SU-DHL-6 (cell line): Measurements from ENCODE around the gene HSPA1A.

Experiments
- H2AFZ ChIP-seq: fragments of 200-600 bp; sonication (generic); 2 replicates; pipeline ENCODE4 v1.6.1; 2014; ENCODE audit warnings: low read depth, mild to moderate bottlenecking, moderate library complexity, mixed read lengths, antibody characterized with exemption, low read length; ENCODE audit not compliant: severe bottlenecking
- H3F3A ChIP-seq: fragments of 200-600 bp; shearing (Covaris generic); 2 replicates; pipeline ENCODE4 v1.6.0; 2016; ENCODE audit warnings: antibody characterized with exemption, mild to moderate bottlenecking; ENCODE audit not compliant: insufficient read depth
- H3K27ac ChIP-seq: fragments of 200-600 bp; sonication (generic); 2 replicates; pipeline ENCODE4 v1.5.1; 2016; ENCODE audit warnings: low read depth, mild to moderate bottlenecking, low read length, moderate library complexity, mixed read lengths
- H3K27me3 ChIP-seq: fragments of 200-600 bp; sonication (generic), shearing (Covaris generic); 2 replicates; pipeline ENCODE4 v1.6.0; 2014; ENCODE audit warnings: mild to moderate bottlenecking, low read length
- H3K36me3 ChIP-seq: fragments of 200-600 bp; sonication (generic); 2 replicates; pipeline ENCODE4 v1.6.1; 2014; ENCODE audit warnings: mild to moderate bottlenecking, low read length, mixed read lengths
- H3K4me2 ChIP-seq: fragments of 300-600, 200-600 bp; shearing (Covaris generic), sonication (generic); 2 replicates; pipeline ENCODE4 v1.6.0; 2014; ENCODE audit warnings: low read length, low read depth, mild to moderate bottlenecking; ENCODE audit not compliant: poor library complexity, severe bottlenecking
- H3K4me3 ChIP-seq: fragments of 200-600 bp; sonication (generic); 2 replicates; pipeline ENCODE4 v1.5.1; 2014; ENCODE audit warnings: antibody characterized with exemption, low read length, mild to moderate bottlenecking, mixed read lengths; ENCODE audit not compliant: insufficient read depth, poor library complexity, severe bottlenecking
- H3K79me2 ChIP-seq: fragments of 200-600 bp; sonication (generic); 2 replicates; pipeline ENCODE4 v1.6.1; 2014; ENCODE audit warnings: mild to moderate bottlenecking, low read length, moderate library complexity; ENCODE audit not compliant: insufficient read depth
- H3K9ac ChIP-seq: fragments of 200-600 bp; sonication (generic); 2 replicates; pipeline ENCODE4 v1.7.0; 2014; ENCODE audit warnings: mild to moderate bottlenecking, low read length
- H3K9me2 ChIP-seq: fragments of 200-600 bp; sonication (generic); replicated peaks from 2 replicates; pipeline ENCODE4 v1.6.1; 2014; ENCODE audit warnings: low read length; ENCODE audit not compliant: insufficient read depth
- H3K9me3 ChIP-seq: fragments of 200-600 bp; sonication (generic); 2 replicates; pipeline ENCODE4 v1.6.1; 2014; ENCODE audit warnings: low read length, mixed read lengths; ENCODE audit not compliant: insufficient read depth
- H4K20me1 ChIP-seq: fragments of 200-600 bp; sonication (generic); 2 replicates; pipeline ENCODE4 v1.6.1; 2014; ENCODE audit warnings: low read depth, mild to moderate bottlenecking, antibody characterized with exemption, low read length, moderate library complexity, mixed read lengths
- EZH2phosphoT487 ChIP-seq: fragments of 200-600 bp; sonication (generic), shearing (Covaris generic); conservative IDR thresholded peaks from 2 replicates; pipeline ENCODE4 v1.6.1; 2018; ENCODE audit warnings: mild to moderate bottlenecking, antibody characterized with exemption, low read length, moderate library complexity, mixed read lengths
- TF ChIP-seq, protein P1 (sequence below): fragments of 200-600 bp; sonication (generic); IDR thresholded peaks from one replicate; pipeline ENCODE4 v1.5.1; 2017; ENCODE audit warnings: antibody characterized with exemption, mild to moderate bottlenecking, low read length, moderate library complexity; ENCODE audit not compliant: insufficient read depth, poor library complexity, severe bottlenecking

The HSPA1A gene

DNA sequence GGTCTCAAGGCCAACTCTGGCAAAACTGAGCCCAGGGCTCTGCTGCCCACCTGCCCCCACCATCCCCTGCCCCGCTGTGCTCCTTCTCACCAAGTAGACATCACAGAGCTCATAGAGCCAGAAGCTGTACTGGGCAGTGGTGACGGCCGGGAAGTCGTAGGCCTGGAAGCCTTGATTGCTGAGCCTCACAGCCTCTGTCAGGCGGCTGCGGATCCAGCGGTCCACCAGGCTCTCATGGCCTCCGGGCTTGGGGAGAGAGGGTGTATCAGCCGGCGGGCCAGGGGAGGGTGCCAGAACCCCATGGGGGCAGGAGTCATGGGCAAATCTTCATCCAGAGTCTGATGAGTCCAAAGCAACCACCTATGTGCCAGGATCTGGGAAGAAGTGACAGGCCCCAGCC is 35.4 kb upstream of the HSPA1A start:
- H3K9me3 ChIP-seq: no peaks in the 10 kb centered on the region
- no peaks in the 10 kb centered on the region; the same call in 1 of the 2 replicates for H3F3A ChIP-seq
- no peaks in the 10 kb centered on the region for H4K20me1 ChIP-seq
- H2AFZ ChIP-seq: no peak overlapping the region
- peaks cover 4% of the 10 kb centered on the region; the same call in 1 of the 2 replicates for H3K36me3 ChIP-seq
- TF ChIP-seq EZH2phosphoT487: no peak
- TF ChIP-seq, protein P1, sequence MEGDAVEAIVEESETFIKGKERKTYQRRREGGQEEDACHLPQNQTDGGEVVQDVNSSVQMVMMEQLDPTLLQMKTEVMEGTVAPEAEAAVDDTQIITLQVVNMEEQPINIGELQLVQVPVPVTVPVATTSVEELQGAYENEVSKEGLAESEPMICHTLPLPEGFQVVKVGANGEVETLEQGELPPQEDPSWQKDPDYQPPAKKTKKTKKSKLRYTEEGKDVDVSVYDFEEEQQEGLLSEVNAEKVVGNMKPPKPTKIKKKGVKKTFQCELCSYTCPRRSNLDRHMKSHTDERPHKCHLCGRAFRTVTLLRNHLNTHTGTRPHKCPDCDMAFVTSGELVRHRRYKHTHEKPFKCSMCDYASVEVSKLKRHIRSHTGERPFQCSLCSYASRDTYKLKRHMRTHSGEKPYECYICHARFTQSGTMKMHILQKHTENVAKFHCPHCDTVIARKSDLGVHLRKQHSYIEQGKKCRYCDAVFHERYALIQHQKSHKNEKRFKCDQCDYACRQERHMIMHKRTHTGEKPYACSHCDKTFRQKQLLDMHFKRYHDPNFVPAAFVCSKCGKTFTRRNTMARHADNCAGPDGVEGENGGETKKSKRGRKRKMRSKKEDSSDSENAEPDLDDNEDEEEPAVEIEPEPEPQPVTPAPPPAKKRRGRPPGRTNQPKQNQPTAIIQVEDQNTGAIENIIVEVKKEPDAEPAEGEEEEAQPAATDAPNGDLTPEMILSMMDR: no peak
- H3K4me2 ChIP-seq: no peak overlapping the region
- no peak overlapping the region for H3K27ac ChIP-seq
- no peak overlapping the region for H3K4me3 ChIP-seq
- no peaks in the 10 kb centered on the region for H3K79me2 ChIP-seq
- no peaks in the 10 kb centered on the region for H3K9me2 ChIP-seq
- no peak overlapping the region for H3K9ac ChIP-seq
- no peaks in the 10 kb centered on the region for H3K27me3 ChIP-seq

DNA sequence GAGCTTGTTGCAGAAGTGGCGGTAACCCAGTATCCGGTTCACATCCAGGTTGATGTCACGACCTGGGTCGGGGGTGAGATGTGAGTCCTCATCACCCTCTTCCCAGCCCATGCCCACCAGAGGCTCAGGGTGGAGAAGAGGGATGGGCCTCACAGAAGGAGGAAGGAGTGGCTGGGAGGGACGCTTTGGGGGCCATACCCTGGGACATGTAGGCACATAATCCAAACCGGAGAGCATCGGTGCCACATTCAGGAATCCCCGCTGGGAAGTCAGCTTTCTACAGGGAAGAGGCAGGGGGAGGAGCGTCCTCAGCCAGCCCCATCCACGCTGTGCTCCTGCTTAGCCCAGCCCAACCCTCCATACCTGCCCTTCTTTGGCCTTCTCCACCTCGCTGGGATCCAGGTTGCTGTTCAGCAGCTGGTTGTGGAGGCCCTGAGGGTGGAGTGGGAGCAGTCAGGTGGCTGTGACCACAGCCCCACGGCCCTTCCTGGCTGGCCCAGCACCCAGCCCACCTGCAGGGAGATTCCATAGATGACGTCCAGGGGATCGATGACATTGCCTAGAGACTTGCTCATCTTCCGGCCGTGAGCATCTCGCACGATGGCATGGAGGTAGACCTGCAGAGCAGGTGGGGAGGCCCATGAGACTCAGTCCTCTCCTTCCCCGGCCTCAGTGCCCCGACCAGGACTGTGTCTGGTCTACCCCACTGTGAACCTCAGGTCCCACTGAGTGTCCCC is 34.7 kb upstream of the HSPA1A start:
- Histone ChIP-seq H3F3A (no peaks in the 10 kb centered on the region; the same call in 1 of the 2 replicates), H3K9me3 (no peaks in the 10 kb centered on the region), H3K9ac (no peak overlapping the region), H3K4me3 (no peak overlapping the region), H3K36me3 (peaks cover 4% of the 10 kb centered on the region; the same call in 1 of the 2 replicates), H3K27me3 (no peaks in the 10 kb centered on the region), H2AFZ (no peak overlapping the region), H4K20me1 (no peaks in the 10 kb centered on the region), H3K27ac (no peak overlapping the region), H3K79me2 (no peaks in the 10 kb centered on the region), H3K4me2 (no peak overlapping the region), H3K9me2 (no peaks in the 10 kb centered on the region)
- TF ChIP-seq, protein P1: no peak
- TF ChIP-seq EZH2phosphoT487: no peak

DNA sequence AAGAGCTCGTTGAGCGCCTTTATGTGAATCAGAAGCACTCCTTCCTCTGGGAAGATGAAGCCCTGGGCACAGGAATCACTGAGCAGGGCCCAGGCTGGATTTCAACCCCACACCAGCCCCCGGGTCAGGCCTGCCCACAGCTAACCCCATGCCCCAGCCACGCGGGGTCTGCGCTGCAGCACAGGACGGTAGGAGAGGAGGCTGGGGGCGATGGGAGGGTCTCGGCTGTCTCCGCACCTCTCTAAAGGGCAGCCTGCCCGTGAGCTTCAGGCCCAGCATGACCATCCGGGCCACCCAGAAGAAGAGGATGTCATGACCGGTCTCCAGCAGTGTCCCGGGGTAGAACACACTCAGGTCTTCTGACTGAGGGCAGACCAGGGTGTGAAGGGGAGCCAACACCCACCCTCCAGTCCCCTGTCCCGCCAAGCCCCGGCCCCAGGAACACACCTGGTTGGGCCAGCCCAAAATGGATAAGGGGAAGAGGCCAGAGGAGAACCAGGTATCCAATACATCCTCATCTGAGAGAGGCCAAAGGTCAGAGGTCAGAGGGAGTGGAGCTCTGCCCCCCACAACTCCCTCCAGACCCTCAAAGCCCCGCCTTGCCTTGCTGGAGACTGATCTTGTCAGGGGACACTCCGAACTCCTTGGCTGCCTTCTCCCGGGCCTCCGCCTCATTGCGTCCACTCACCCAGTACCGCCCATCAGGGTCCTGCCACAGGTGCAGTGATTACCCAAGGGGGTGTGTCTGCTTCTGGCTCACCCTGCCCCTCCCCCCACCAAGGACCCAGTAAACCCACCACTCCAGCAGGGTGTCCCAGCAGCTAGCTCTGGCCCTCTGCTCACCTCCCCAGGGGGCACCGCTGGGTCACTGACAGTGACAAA is 33.9 kb upstream of the HSPA1A start:
- no peak overlapping the region for H3K9ac ChIP-seq
- H3K27ac ChIP-seq: no peak overlapping the region
- no peak overlapping the region for H2AFZ ChIP-seq
- H3K36me3 ChIP-seq: peaks cover 5% of the 10 kb centered on the region; the same call in 1 of the 2 replicates
- no peaks in the 10 kb centered on the region; the same call in 1 of the 2 replicates for H3F3A ChIP-seq
- no peak overlapping the region for H3K4me3 ChIP-seq
- no peaks in the 10 kb centered on the region for H3K79me2 ChIP-seq
- H3K27me3 ChIP-seq: no peaks in the 10 kb centered on the region
- TF ChIP-seq, protein P1: no peak
- TF ChIP-seq EZH2phosphoT487: no peak
- no peaks in the 10 kb centered on the region for H3K9me2 ChIP-seq
- H3K9me3 ChIP-seq: no peaks in the 10 kb centered on the region
- no peak overlapping the region for H3K4me2 ChIP-seq
- H4K20me1 ChIP-seq: no peaks in the 10 kb centered on the region
